SK-N-SH (cell line): ENCODE data around the gene XCR1. TPM values are rescaled to one million over a fixed set of nuclear protein-coding genes. Genes with fewer than 3 reads are reported as not detected.
A peak's percentile ranks its signal among the peaks of the same experiment; 100 is the strongest.

ENCODE experiments used
- CTCF ChIA-PET: fragments of 300-600, 350-600 bp; formaldehyde crosslinking; extraction: SDS; loops from one replicate; lab custom pipeline; 2021; lab: Yijun Ruan, JAX
- POLR2A ChIA-PET: fragments of 350-600 bp; sonication (Branson Sonifier 250); formaldehyde crosslinking; extraction: SDS; loops from one replicate; lab custom pipeline; 2020; ENCODE audit warnings: antibody characterized with exemption, inconsistent platforms; lab: Yijun Ruan, JAX
- DNase-seq: peaks from one replicate; pipeline ENCODE4 v3.0.0; 2012
- H2AFZ ChIP-seq: fragments of 200-600 bp; sonication (generic); 2 replicates; pipeline ENCODE4 v1.8.1; 2016; ENCODE audit warnings: antibody characterized with exemption, mild to moderate bottlenecking, low read depth
- H3F3A ChIP-seq: fragments of 200-600 bp; sonication (generic); replicated peaks from 2 replicates; pipeline ENCODE3; 2016; ENCODE audit warnings: antibody characterized with exemption, mild to moderate bottlenecking; ENCODE audit not compliant: insufficient read depth
- H3K27ac ChIP-seq, 2 experiments: fragments of 200-500 bp in 1 of 2; fragments of 200-600 bp in 1 of 2; sonication (Bioruptor generic) in 1 of 2; sonication (generic), shearing (Covaris generic) in 1 of 2; 2 replicates each; pipeline versions ENCODE4 v1.5.1 to v1.6.1; 2014 to 2016; ENCODE audit warnings: low read depth in 2 of 2, inconsistent platforms in 1 of 2, low read length in 1 of 2, mild to moderate bottlenecking in 1 of 2, mixed read lengths in 1 of 2
- H3K27me3 ChIP-seq: fragments of 200-600 bp; sonication (generic), shearing (Covaris generic); 2 replicates; pipeline ENCODE4 v1.6.1; 2016; ENCODE audit warnings: mixed run types; ENCODE audit not compliant: insufficient read depth
- H3K36me3 ChIP-seq, 2 experiments: fragments of 200-500 bp in 1 of 2; fragments of 200-600 bp in 1 of 2; sonication (Bioruptor generic) in 1 of 2; sonication (generic) in 1 of 2; replicated peaks in 1 of 2; 2 replicates each; pipeline versions ENCODE3 to v1.5.1; 2014 to 2016; ENCODE audit warnings: low read length in 1 of 2, mild to moderate bottlenecking in 1 of 2; ENCODE audit not compliant: insufficient read depth in 2 of 2, control insufficient read depth in 1 of 2
- H3K4me1 ChIP-seq, 2 experiments: fragments of 200-500 bp in 1 of 2; fragments of 200-600 bp in 1 of 2; sonication (Bioruptor generic) in 1 of 2; sonication (generic), shearing (Covaris generic) in 1 of 2; 2 replicates each; pipeline versions ENCODE4 v1.5.1 to v1.6.1; 2014 to 2016; ENCODE audit warnings: low read depth in 1 of 2, low read length in 1 of 2, mixed run types in 1 of 2; ENCODE audit not compliant: insufficient read depth in 2 of 2, control insufficient read depth in 1 of 2
- H3K4me2 ChIP-seq: fragments of 200-600 bp; sonication (generic), shearing (Covaris generic); 2 replicates; pipeline ENCODE4 v1.6.1; 2017; ENCODE audit warnings: mixed run types
- H3K4me3 ChIP-seq, 2 experiments: fragments of 200-500 bp in 1 of 2; fragments of 200-600 bp in 1 of 2; sonication (Bioruptor generic) in 1 of 2; sonication (generic), shearing (Covaris generic) in 1 of 2; 2 replicates each; pipeline versions ENCODE4 v1.5.1 to v1.8.1; 2014 to 2016; ENCODE audit warnings: low read depth in 2 of 2, inconsistent platforms in 1 of 2, low read length in 1 of 2, mild to moderate bottlenecking in 1 of 2, mixed read lengths in 1 of 2, moderate library complexity in 1 of 2
- H3K79me2 ChIP-seq: fragments of 200-600 bp; sonication (generic); 2 replicates; pipeline ENCODE4 v1.8.1; 2017; ENCODE audit warnings: mild to moderate bottlenecking; ENCODE audit not compliant: insufficient read depth
- H3K9ac ChIP-seq: fragments of 200-600 bp; sonication (generic); 2 replicates; pipeline ENCODE4 v1.6.1; 2017; ENCODE audit warnings: mixed run types
- H3K9me2 ChIP-seq: fragments of 200-600 bp; sonication (generic); 2 replicates; pipeline ENCODE4 v1.6.1; 2017; ENCODE audit warnings: mixed run types
- H3K9me3 ChIP-seq: fragments of 200-600 bp; sonication (generic); 2 replicates; pipeline ENCODE4 v1.6.1; 2017; ENCODE audit warnings: mixed run types, mild to moderate bottlenecking, moderate library complexity
- H4K20me1 ChIP-seq: fragments of 200-600 bp; sonication (generic); 2 replicates; pipeline ENCODE4 v1.6.1; 2017; ENCODE audit warnings: mild to moderate bottlenecking, mixed run types; ENCODE audit not compliant: insufficient read depth
- FOXM1 ChIP-seq: IDR thresholded peaks from 2 replicates; pipeline ENCODE4 v1.4.0; 2012; ENCODE audit warnings: low read depth, mild to moderate bottlenecking
- IRF3 ChIP-seq: fragments of 150-350 bp; IDR thresholded peaks from 2 replicates; pipeline ENCODE4 v1.6.1; 2016; ENCODE audit warnings: mild to moderate bottlenecking, low read depth, low read length
- JUND ChIP-seq: IDR thresholded peaks from 2 replicates; pipeline ENCODE4 v1.4.0; 2012
- MEF2A ChIP-seq: IDR thresholded peaks from 2 replicates; pipeline ENCODE4 v1.4.0; 2012; ENCODE audit warnings: low read depth, borderline replicate concordance
- NFIC ChIP-seq: IDR thresholded peaks from 2 replicates; pipeline ENCODE4 v1.4.0; 2012; ENCODE audit warnings: borderline replicate concordance
- RAD21 ChIP-seq: IDR thresholded peaks from 2 replicates; pipeline ENCODE4 v1.6.1; 2012; ENCODE audit warnings: mild to moderate bottlenecking, low read length
- REST ChIP-seq: IDR thresholded peaks from 2 replicates; pipeline ENCODE4 v1.6.1; 2012; ENCODE audit warnings: mild to moderate bottlenecking, low read depth, low read length, moderate library complexity
- TCF12 ChIP-seq: IDR thresholded peaks from 2 replicates; pipeline ENCODE4 v1.4.0; 2012
- YY1 ChIP-seq: IDR thresholded peaks from 2 replicates; pipeline ENCODE4 v1.4.0; 2012; ENCODE audit warnings: low read depth, mild to moderate bottlenecking
- WGBS: methylation state at CpG from one replicate; pipeline ENCODE4 v1.1.6; 2017; ENCODE audit warnings: low lambda C conversion rate; 5-methylcytosine and 5-hydroxymethylcytosine counted together
- polyA plus RNA-seq, 3 experiments: library from polyadenylated mRNA; depleted of rRNA; stranded (reverse); fragments of >200 nt; gene quantifications; 2 replicates each; pipeline ENCODE4 v1.2.3, GENCODE V29; 2012
- TF ChIP-seq, protein P1 (sequence below): IDR thresholded peaks from 2 replicates; pipeline ENCODE4; 2012
- TF ChIP-seq, protein P2 (sequence below): IDR thresholded peaks from 2 replicates; pipeline ENCODE4 v1.4.0; 2012; ENCODE audit warnings: low read depth
- TF ChIP-seq, protein P3 (sequence below): IDR thresholded peaks from 2 replicates; pipeline ENCODE4 v1.4.0; 2012; ENCODE audit warnings: low read depth, borderline replicate concordance
- TF ChIP-seq, protein P4 (sequence below): IDR thresholded peaks from 2 replicates; pipeline ENCODE4 v1.4.0; 2012; ENCODE audit warnings: low read depth, borderline replicate concordance

Gene XCR1
- polyA plus RNA-seq, 1 of the 3 experiments (the other 2 are of a cell fraction), result not detected

DNA sequence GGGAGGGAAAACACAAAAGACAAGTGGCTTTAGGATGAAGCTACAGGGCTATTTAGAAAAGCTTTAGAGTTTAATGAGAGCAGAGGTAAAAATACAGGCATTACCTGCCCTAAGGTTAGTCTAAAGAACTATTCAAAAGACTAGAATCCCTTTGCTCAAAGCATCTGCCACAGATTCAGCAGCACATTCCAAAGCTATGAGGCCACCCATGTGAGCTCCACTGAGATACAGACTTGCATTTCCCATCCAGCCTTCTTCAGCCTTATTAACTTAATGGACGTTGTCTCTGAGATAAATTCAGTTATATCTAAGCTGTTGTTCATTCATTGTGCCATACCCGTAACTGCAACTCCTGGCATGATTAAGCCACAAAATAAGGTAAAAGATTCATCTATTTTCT lies 58.6 kb downstream of the XCR1 start:
- H3F3A ChIP-seq, result peaks cover 15% of the 10 kb centered on the region
- CTCF ChIA-PET, result interaction anchor here (3.9 to 8.4 kb wide), 2 partner anchors 31 to 110 kb away, joined by 23 to 60 read pairs; no protein-coding TSS in a partner anchor
- no peaks in the 10 kb centered on the region for H3K9me3 ChIP-seq
- WGBS, result 44% methylated on average over 2 of the region's 2 CpGs
- H3K9ac ChIP-seq, result no peak overlapping the region
- POLR2A ChIA-PET, result interaction anchor here (0.8 kb wide), 1 partner anchor 11 kb away, joined by 3 read pairs; no protein-coding TSS in a partner anchor
- H3K36me3 ChIP-seq, result peaks cover 4 to 57% of the 10 kb centered on the region in 2 experiments
- no peaks in the 10 kb centered on the region for H4K20me1 ChIP-seq
- peak; percentile 24; the same call in 1 of the 2 replicates for TF ChIP-seq JUND
- TF ChIP-seq, protein P1, sequence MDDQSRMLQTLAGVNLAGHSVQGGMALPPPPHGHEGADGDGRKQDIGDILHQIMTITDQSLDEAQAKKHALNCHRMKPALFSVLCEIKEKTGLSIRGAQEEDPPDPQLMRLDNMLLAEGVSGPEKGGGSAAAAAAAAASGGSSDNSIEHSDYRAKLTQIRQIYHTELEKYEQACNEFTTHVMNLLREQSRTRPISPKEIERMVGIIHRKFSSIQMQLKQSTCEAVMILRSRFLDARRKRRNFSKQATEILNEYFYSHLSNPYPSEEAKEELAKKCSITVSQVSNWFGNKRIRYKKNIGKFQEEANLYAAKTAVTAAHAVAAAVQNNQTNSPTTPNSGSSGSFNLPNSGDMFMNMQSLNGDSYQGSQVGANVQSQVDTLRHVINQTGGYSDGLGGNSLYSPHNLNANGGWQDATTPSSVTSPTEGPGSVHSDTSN, result no peak
- TF ChIP-seq, protein P2, sequence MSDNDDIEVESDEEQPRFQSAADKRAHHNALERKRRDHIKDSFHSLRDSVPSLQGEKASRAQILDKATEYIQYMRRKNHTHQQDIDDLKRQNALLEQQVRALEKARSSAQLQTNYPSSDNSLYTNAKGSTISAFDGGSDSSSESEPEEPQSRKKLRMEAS, result no peak
- no peak for TF ChIP-seq YY1
- TF ChIP-seq, protein P3, sequence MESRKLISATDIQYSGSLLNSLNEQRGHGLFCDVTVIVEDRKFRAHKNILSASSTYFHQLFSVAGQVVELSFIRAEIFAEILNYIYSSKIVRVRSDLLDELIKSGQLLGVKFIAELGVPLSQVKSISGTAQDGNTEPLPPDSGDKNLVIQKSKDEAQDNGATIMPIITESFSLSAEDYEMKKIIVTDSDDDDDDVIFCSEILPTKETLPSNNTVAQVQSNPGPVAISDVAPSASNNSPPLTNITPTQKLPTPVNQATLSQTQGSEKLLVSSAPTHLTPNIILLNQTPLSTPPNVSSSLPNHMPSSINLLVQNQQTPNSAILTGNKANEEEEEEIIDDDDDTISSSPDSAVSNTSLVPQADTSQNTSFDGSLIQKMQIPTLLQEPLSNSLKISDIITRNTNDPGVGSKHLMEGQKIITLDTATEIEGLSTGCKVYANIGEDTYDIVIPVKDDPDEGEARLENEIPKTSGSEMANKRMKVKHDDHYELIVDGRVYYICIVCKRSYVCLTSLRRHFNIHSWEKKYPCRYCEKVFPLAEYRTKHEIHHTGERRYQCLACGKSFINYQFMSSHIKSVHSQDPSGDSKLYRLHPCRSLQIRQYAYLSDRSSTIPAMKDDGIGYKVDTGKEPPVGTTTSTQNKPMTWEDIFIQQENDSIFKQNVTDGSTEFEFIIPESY, result no peak
- TF ChIP-seq, protein P4, sequence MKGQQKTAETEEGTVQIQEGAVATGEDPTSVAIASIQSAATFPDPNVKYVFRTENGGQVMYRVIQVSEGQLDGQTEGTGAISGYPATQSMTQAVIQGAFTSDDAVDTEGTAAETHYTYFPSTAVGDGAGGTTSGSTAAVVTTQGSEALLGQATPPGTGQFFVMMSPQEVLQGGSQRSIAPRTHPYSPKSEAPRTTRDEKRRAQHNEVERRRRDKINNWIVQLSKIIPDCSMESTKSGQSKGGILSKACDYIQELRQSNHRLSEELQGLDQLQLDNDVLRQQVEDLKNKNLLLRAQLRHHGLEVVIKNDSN, result no peak
- TF ChIP-seq MEF2A, result no peak
- TF ChIP-seq TCF12, result peak; percentile 33; the same call in 1 of the 2 replicates
- TF ChIP-seq RAD21, result no peak
- no peak for TF ChIP-seq IRF3
- TF ChIP-seq, all 33 proteins: peak for 2
- Histone ChIP-seq H3K27ac (no peak overlapping the region), H3K79me2 (no peaks in the 10 kb centered on the region), H3K4me2 (no peak overlapping the region), H3K27me3 (no peaks in the 10 kb centered on the region), H3K9me2 (no peaks in the 10 kb centered on the region), H2AFZ (no peak overlapping the region), H3K4me1 (peaks cover 0 to 4% of the 10 kb centered on the region in 2 experiments; a peak in 3 of 4 replicates), H3K4me3 (no peak overlapping the region)
- no peak for DNase-seq

- ChIA-PET CTCF (interaction anchor here (1.3 to 8.4 kb wide), 3 partner anchors 30 to 410 kb away, joined by 3 to 60 read pairs (median 23); no protein-coding TSS in a partner anchor), POLR2A (interaction anchor here (0.8 kb wide), 1 partner anchor 11 kb away, joined by 3 read pairs; no protein-coding TSS in a partner anchor)
- H3K36me3 ChIP-seq, result peaks cover 9 to 62% of the 10 kb centered on the region in 2 experiments
Observed at GRCh38 chr3:45968149-45968548, 59.1 kb downstream of the XCR1 start.

More at GRCh38 chr3:45968149-45968548, 59.1 kb downstream of the XCR1 start:
- H4K20me1 ChIP-seq, result no peaks in the 10 kb centered on the region
- peaks cover 10% of the 10 kb centered on the region for H3F3A ChIP-seq
- H3K9me2 ChIP-seq, result no peaks in the 10 kb centered on the region
- TF ChIP-seq REST, result no peak
- TF ChIP-seq NFIC, result no peak
- no peak for TF ChIP-seq JUND
- no peak for TF ChIP-seq RAD21
- no peak for TF ChIP-seq FOXM1
- WGBS, result 96% methylated on average over 8 of the region's 9 CpGs
- H3K79me2 ChIP-seq, result no peaks in the 10 kb centered on the region
- no peak overlapping the region for H3K9ac ChIP-seq
- H3K27me3 ChIP-seq, result no peaks in the 10 kb centered on the region
- peaks cover 0 to 4% of the 10 kb centered on the region in 2 experiments; a peak in 3 of 4 replicates for H3K4me1 ChIP-seq
- H3K4me3 ChIP-seq, result no peak overlapping the region
- no peak overlapping the region for H3K4me2 ChIP-seq
- no peaks in the 10 kb centered on the region for H3K9me3 ChIP-seq
- H2AFZ ChIP-seq, result no peak overlapping the region
- no peak for DNase-seq
- no peak overlapping the region for H3K27ac ChIP-seq
